Measurements from ENCODE around the gene SLC45A1. TPM values are rescaled to one million over a fixed set of nuclear protein-coding genes. Genes with fewer than 3 reads are reported as not detected.
A peak's percentile ranks its signal among the peaks of the same experiment; 100 is the strongest.

Gene SLC45A1
- total RNA-seq, 1 experiment from 2014 or later: 2.5 TPM

GRCh38 chr1:8294170-8294697 is 23.7 kb upstream of the SLC45A1 start:
- Histone ChIP-seq H3K9me3 (replicated peaks) (no peaks in the 10 kb centered on the region), H3K4me1 (replicated peaks) (no peaks in the 10 kb centered on the region), H3K4me3 (no peak overlapping the region), H3K27me3 (replicated peaks) (no peaks in the 10 kb centered on the region), H3K27ac (no peak overlapping the region), H3K36me3 (no peaks in the 10 kb centered on the region)
- no peak for DNase-seq (ENCODE audit: low read depth in 1 of 2, low spot score in 2 of 2)

GRCh38 chr1:8297245-8297644 is 20.7 kb upstream of the SLC45A1 start:
- Histone ChIP-seq H3K27ac (no peak overlapping the region), H3K4me3 (no peak overlapping the region), H3K36me3 (no peaks in the 10 kb centered on the region), H3K27me3 (replicated peaks) (no peaks in the 10 kb centered on the region), H3K9me3 (replicated peaks) (no peaks in the 10 kb centered on the region), H3K4me1 (replicated peaks) (no peaks in the 10 kb centered on the region; the same call in 1 of the 2 replicates)
- DNase-seq (ENCODE audit: low read depth in 1 of 2, low spot score in 2 of 2): no peak

GRCh38 chr1:8299963-8300362 is 18.0 kb upstream of the SLC45A1 start:
- Histone ChIP-seq H3K4me3 (no peak overlapping the region), H3K27ac (no peak overlapping the region), H3K9me3 (replicated peaks) (no peaks in the 10 kb centered on the region), H3K36me3 (no peaks in the 10 kb centered on the region), H3K27me3 (replicated peaks) (no peaks in the 10 kb centered on the region), H3K4me1 (replicated peaks) (peaks cover 4% of the 10 kb centered on the region; the same call in 1 of the 2 replicates)
- no peak for DNase-seq (ENCODE audit: low read depth in 1 of 2, low spot score in 2 of 2)

GRCh38 chr1:8302081-8302956 is 15.6 kb upstream of the SLC45A1 start:
- H3K27me3 ChIP-seq (replicated peaks): no peaks in the 10 kb centered on the region
- peaks cover 4% of the 10 kb centered on the region; the same call in 1 of the 2 replicates for H3K4me1 ChIP-seq (replicated peaks)
- no peaks in the 10 kb centered on the region for H3K36me3 ChIP-seq
- H3K4me3 ChIP-seq: no peak overlapping the region
- DNase-seq (ENCODE audit: low read depth in 1 of 2, low spot score in 2 of 2): no peak
- no peak overlapping the region for H3K27ac ChIP-seq
- no peaks in the 10 kb centered on the region for H3K9me3 ChIP-seq (replicated peaks)

- Histone ChIP-seq H3K4me3 (no peak overlapping the region), H3K9me3 (replicated peaks) (no peaks in the 10 kb centered on the region), H3K4me1 (replicated peaks) (peaks cover 4% of the 10 kb centered on the region; the same call in 1 of the 2 replicates), H3K36me3 (no peaks in the 10 kb centered on the region), H3K27me3 (replicated peaks) (no peaks in the 10 kb centered on the region), H3K27ac (no peak overlapping the region)
- DNase-seq (ENCODE audit: low read depth in 1 of 2, low spot score in 2 of 2): no peak
Measured at GRCh38 chr1:8303141-8303540, 14.8 kb upstream of the SLC45A1 start.

- no peaks in the 10 kb centered on the region for H3K27me3 ChIP-seq (replicated peaks)
- no peak overlapping the region for H3K27ac ChIP-seq
- H3K4me1 ChIP-seq (replicated peaks): peaks cover 4% of the 10 kb centered on the region; the same call in 1 of the 2 replicates
- DNase-seq (ENCODE audit: low read depth in 1 of 2, low spot score in 2 of 2): no peak
- no peaks in the 10 kb centered on the region for H3K9me3 ChIP-seq (replicated peaks)
- H3K4me3 ChIP-seq: no peak overlapping the region
- no peaks in the 10 kb centered on the region for H3K36me3 ChIP-seq
Measured at GRCh38 chr1:8303876-8304275, 14.0 kb upstream of the SLC45A1 start.

GRCh38 chr1:8307628-8308027 is 10.3 kb upstream of the SLC45A1 start:
- 0 out of 2 replicates have a peak, but pooled peaks cover 5% of the 10 kb centered on the region for H3K9me3 ChIP-seq (replicated peaks)
- no peaks in the 10 kb centered on the region for H3K27me3 ChIP-seq (replicated peaks)
- H3K4me1 ChIP-seq (replicated peaks): peaks cover 4% of the 10 kb centered on the region; the same call in 1 of the 2 replicates
- no peak for DNase-seq (ENCODE audit: low read depth in 1 of 2, low spot score in 2 of 2)
- H3K27ac ChIP-seq: no peak overlapping the region
- no peak overlapping the region for H3K4me3 ChIP-seq
- no peaks in the 10 kb centered on the region for H3K36me3 ChIP-seq

GRCh38 chr1:8311068-8311718 is 6.7 kb upstream of the SLC45A1 start:
- H3K4me3 ChIP-seq: no peak overlapping the region
- H3K27ac ChIP-seq: no peak overlapping the region
- H3K4me1 ChIP-seq (replicated peaks): no peaks in the 10 kb centered on the region
- no peaks in the 10 kb centered on the region for H3K27me3 ChIP-seq (replicated peaks)
- 0 out of 2 replicates have a peak, but pooled peaks cover 5% of the 10 kb centered on the region for H3K9me3 ChIP-seq (replicated peaks)
- DNase-seq (ENCODE audit: low read depth in 1 of 2, low spot score in 2 of 2): no peak
- H3K36me3 ChIP-seq: no peaks in the 10 kb centered on the region

GRCh38 chr1:8312235-8313218 is 5.4 kb upstream of the SLC45A1 start:
- Histone ChIP-seq H3K36me3 (no peaks in the 10 kb centered on the region), H3K4me3 (no peak overlapping the region)

GRCh38 chr1:8313231-8313630 is 4.7 kb upstream of the SLC45A1 start:
- Histone ChIP-seq H3K9me3 (replicated peaks) (0 out of 2 replicates have a peak, but pooled peaks cover 5% of the 10 kb centered on the region), H3K27me3 (replicated peaks) (no peaks in the 10 kb centered on the region), H3K4me3 (no peak overlapping the region), H3K27ac (no peak overlapping the region), H3K36me3 (no peaks in the 10 kb centered on the region), H3K4me1 (replicated peaks) (peaks cover 7% of the 10 kb centered on the region)
- no peak for DNase-seq (ENCODE audit: low read depth in 1 of 2, low spot score in 2 of 2)

More at GRCh38 chr1:8312235-8313218, 5.4 kb upstream of the SLC45A1 start:
- no peaks in the 10 kb centered on the region for H3K27me3 ChIP-seq (replicated peaks)
- H3K9me3 ChIP-seq (replicated peaks): 0 out of 2 replicates have a peak, but pooled peaks cover 5% of the 10 kb centered on the region
- no peak overlapping the region for H3K27ac ChIP-seq
- no peaks in the 10 kb centered on the region; the same call in 1 of the 2 replicates for H3K4me1 ChIP-seq (replicated peaks)
- DNase-seq (ENCODE audit: low read depth in 1 of 2, low spot score in 2 of 2): no peak

- Histone ChIP-seq H3K27ac (no peak overlapping the region), H3K36me3 (no peaks in the 10 kb centered on the region), H3K4me3 (no peak overlapping the region), H3K27me3 (replicated peaks) (no peaks in the 10 kb centered on the region), H3K4me1 (replicated peaks) (peaks cover 11% of the 10 kb centered on the region), H3K9me3 (replicated peaks) (0 out of 2 replicates have a peak, but pooled peaks cover 5% of the 10 kb centered on the region)
- DNase-seq (ENCODE audit: low read depth in 1 of 2, low spot score in 2 of 2): peak; percentile 69 to 77
Measured at GRCh38 chr1:8314346-8315280, 3.3 kb upstream of the SLC45A1 start.

All from SJSA1 (cell line).